GM21447 (cell line): ENCODE data around the gene RASSF1.
"Not testable (repeated sequence)": the region's sequence is repeated elsewhere in the genome, so short reads cannot be mapped to it uniquely, and the experiment has no call there.

Experiments
- ATAC-seq: cut with Tn5 transposase; IDR thresholded peaks from one replicate; pipeline ENCODE4 v1.9.1; 2021; ENCODE audit not compliant: unreplicated experiment

RASSF1 gene

GRCh38 chr3:50324351-50325112 lies 16.1 kb downstream of the RASSF1 start:
- no peak for ATAC-seq

- ATAC-seq, result no peak
Observed at GRCh38 chr3:50323614-50324199, 16.9 kb downstream of the RASSF1 start.

- ATAC-seq, result no peak
Observed at GRCh38 chr3:50323092-50323600, 17.5 kb downstream of the RASSF1 start.

GRCh38 chr3:50322386-50323091 lies 18.1 kb downstream of the RASSF1 start, which contains the start of gene HYAL2:
TSS of gene HYAL2 (minus strand) at chr3:50322745. CDS start at chr3:50320489, 2,256 bp downstream.
- ATAC-seq, result no peak

GRCh38 chr3:50322115-50322385 lies 18.6 kb downstream of the RASSF1 start:
- no peak for ATAC-seq

- ATAC-seq, result peak; percentile 81
Observed at GRCh38 chr3:50321336-50322114, 19.1 kb downstream of the RASSF1 start.

- peak; percentile 55 for ATAC-seq
Observed at GRCh38 chr3:50320853-50321335, 19.7 kb downstream of the RASSF1 start.

- ATAC-seq, result no peak
Observed at GRCh38 chr3:50319894-50320625, 20.6 kb downstream of the RASSF1 start.

GRCh38 chr3:50319181-50319893 lies 21.3 kb downstream of the RASSF1 start:
- ATAC-seq, result no peak

- no peak for ATAC-seq
Observed at GRCh38 chr3:50318615-50319014, 22.0 kb downstream of the RASSF1 start.

- no peak for ATAC-seq
Observed at GRCh38 chr3:50318163-50318562, 22.5 kb downstream of the RASSF1 start.

GRCh38 chr3:50317300-50317699 lies 23.3 kb downstream of the RASSF1 start:
- no peak for ATAC-seq

- ATAC-seq, result no peak
Observed at GRCh38 chr3:50316657-50317242, 23.9 kb downstream of the RASSF1 start.

GRCh38 chr3:50314816-50315215 lies 25.8 kb downstream of the RASSF1 start:
- no peak for ATAC-seq

- ATAC-seq, result no peak
Observed at GRCh38 chr3:50314342-50314741, 26.3 kb downstream of the RASSF1 start.

- ATAC-seq, result not testable (repeated sequence)
Observed at GRCh38 chr3:50312041-50312440, 28.6 kb downstream of the RASSF1 start.

- ATAC-seq, result no peak
Observed at GRCh38 chr3:50304601-50305000, 36.0 kb downstream of the RASSF1 start.

GRCh38 chr3:50303013-50303815 lies 37.4 kb downstream of the RASSF1 start, which contains the start of gene HYAL1:
TSS of gene HYAL1 (minus strand) at chr3:50303574. CDS start at chr3:50302956, 618 bp downstream.
- ATAC-seq, result no peak
